ENCODE results near the gene PAGR1.
A peak's percentile ranks its signal among the peaks of the same experiment; 100 is the strongest.

The PAGR1 gene

DNA sequence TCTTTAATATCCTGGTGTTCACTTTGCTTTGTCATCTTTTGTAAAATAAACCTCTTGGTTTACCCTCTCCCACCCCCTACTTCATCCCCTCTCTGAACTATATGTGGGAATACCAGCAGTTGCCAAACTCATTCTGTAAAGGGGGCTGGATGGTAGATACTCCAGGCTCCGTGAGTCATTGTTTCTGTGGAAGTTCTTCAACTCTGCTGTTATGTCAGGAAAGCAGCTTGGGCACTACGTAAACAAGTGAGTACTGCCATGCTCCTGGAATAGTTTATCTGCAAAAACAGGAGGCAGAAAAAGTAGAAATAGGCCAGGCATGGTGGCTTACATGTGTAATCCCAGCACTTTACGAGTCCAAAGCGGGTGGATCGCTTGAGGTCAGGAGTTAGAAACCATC lies 21.9 kb downstream of the PAGR1 start:
- DNase-seq (ENCODE audit: low spot score) = no peak

GRCh38 chr16:29839822-29840221 lies 23.9 kb downstream of the PAGR1 start:
- no peak for DNase-seq (ENCODE audit: low spot score)

GRCh38 chr16:29840240-29840639 lies 24.3 kb downstream of the PAGR1 start:
- no peak for DNase-seq (ENCODE audit: low spot score)

DNA sequence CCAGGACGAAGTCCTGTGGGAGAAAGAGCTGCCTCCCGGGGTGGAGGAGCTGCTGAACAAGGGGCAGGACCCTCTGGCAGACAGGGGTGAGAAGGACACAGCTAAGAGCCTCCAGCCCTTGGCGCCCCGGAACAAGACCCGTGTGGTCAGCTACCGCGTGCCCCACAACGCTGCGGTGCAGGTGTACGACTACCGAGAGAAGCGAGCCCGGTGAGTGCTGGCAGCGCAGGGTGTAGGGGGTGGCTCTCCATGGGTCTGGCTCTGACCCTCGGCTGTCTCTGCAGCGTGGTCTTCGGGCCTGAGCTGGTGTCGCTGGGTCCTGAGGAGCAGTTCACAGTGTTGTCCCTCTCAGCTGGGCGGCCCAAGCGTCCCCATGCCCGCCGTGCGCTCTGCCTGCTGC lies 25.7 kb downstream of the PAGR1 start:
- DNase-seq (ENCODE audit: low spot score) = no peak

DNA sequence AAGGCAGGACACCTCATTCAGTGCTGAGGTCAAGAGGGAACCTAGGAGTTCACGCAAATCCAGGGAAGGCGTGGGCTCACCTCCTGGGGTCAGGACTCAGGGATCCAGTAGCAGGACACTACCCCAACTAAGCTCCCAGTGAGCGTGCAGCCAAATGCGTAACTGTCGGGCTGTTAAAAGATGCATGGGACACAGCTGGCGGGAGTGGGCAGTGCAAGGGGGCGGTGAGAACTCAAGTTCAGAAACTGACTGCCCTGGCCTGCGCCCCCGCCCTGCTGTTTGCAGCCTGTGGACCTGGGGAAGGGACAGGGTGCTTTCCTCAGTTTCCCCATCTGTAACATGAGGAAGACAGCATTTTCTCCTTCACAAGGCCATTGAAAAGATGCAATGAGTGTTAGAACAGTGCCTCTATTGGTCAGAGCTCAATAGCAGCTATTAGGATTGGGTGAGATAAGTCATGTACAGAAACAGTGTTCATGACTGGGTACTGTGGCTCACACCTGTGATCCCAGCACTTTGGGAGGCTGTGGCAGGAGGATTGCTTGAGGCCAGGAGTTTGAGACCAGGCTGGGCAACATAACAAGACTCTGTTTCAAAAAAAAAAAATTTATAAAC lies 26.9 kb downstream of the PAGR1 start:
- no peak for DNase-seq (ENCODE audit: low spot score)

DNA sequence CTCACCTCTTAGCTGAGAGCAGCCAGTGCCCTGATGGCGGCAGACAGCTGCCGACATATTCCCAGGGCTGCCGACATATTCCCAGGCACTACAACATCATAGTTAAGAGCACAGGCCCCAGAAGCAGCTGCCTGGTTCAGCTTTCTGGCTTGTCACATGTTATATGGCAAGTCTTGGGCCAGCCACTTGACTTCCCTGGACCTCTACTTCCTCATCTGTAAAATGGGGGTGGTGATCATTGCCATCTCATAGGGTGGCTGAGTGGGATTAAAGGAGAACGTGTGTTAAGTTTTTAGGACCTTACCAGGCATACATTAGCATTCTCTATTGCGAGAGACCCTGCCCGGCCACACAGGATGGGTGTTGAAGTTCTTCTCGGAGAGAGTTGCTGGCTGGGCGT lies 28.0 kb downstream of the PAGR1 start:
- DNase-seq (ENCODE audit: low spot score) = no peak

DNA sequence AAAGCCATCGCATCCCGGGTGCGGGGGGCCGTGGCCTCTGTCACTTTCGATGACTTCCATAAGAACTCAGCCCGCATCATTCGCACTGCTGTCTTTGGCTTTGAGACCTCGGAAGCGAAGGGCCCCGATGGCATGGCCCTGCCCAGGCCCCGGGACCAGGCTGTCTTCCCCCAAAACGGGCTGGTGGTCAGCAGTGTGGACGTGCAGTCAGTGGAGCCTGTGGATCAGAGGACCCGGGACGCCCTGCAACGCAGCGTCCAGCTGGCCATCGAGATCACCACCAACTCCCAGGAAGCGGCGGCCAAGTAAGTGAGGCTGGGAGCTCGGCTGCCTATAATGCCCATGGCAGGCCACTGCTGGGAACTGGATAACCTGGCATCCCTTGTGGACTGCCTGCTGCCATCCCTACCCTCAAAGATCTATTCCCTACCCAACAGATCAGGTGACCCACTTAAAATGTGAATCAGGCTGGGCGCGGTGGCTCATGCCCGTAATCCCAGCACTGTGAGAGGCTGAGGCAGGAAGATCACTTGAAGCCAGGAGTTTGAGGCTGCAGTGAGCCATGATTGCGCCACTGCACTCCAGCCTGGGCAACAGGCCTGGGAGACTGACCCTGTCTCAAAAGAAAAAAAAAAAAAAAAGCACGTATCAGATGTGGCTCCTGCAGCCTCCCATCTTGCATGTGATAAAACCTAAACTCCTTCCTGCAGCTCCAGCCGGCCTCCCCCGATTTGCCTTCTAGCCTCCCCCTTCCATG lies 28.8 kb downstream of the PAGR1 start:
- no peak for DNase-seq (ENCODE audit: low spot score)

GRCh38 chr16:29845656-29846055 lies 29.7 kb downstream of the PAGR1 start:
- DNase-seq (ENCODE audit: low spot score) = no peak

- DNase-seq (ENCODE audit: low spot score) = no peak
These were observed 32.7 kb downstream of the PAGR1 start for GRCh38 chr16:29848420-29849297.

DNA sequence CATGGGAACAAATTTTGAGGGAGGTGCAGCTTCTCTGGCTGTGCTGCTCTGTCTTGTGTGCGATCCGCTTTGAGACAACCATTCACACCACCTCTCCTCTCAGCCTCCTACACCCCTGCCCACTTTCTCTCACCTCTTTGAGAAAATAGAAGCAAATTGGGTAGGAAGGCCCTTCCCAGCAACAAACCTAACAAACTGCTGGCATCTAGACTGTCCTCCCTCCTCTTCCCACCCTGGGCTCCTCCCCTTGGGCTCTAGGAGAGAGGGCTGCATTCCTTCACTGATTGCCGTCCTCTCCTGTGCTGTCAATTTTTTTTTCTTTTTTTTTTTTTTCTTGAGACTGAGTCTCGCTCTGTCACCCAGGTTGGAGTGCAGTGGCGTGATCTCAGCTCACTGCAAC lies 33.6 kb downstream of the PAGR1 start:
- DNase-seq (ENCODE audit: low spot score) = no peak

GRCh38 chr16:29850998-29851397 lies 35.0 kb downstream of the PAGR1 start:
- DNase-seq (ENCODE audit: low spot score) = no peak

DNA sequence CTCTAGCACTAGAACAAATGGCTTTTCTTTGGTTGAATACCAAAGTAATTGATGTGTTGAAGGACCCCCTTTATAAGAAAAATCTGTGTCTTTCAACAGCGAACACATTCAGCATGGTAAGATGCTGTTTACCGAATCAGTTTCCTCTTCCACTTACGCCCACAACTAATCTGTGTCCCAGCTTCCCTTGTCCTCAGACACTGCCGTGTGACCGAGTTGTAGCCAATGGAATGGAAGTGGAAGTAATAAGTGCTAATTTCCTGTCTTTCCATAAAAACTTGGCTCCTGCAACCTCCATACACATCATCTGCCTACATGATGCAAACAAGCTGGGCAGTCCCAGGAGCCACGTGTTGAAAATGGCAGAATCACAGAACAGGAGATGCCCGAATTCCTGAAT lies 36.7 kb downstream of the PAGR1 start:
- no peak for DNase-seq (ENCODE audit: low spot score)

DNA sequence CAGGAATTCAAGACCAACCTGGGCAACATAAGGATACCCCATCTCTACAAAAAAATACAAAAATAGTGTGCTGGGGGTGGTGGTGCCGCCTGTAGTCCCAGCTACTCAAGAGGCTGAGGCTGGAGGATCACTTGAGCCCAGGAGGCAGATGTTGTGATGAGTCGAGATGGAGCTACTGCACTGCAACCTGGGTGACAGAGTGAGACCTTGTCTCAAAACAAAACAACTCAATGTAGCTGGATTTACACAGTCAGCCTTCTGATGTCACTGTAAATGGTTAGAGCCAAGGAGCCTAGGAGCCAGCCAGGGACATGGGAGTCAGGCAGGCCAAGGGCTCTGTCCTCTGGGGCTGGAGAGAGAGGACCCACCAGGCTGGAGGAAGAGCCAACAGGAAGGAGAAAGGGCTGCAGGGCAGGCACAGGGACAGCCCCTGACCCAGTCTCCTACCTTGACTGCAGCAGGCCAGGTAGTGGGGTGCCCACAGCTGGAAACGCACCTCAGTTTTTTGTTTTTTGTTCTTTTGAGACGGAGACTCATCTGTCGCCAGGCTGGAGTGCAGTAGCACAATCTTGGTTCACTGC lies 38.7 kb downstream of the PAGR1 start:
- DNase-seq (ENCODE audit: low spot score) = no peak

DNA sequence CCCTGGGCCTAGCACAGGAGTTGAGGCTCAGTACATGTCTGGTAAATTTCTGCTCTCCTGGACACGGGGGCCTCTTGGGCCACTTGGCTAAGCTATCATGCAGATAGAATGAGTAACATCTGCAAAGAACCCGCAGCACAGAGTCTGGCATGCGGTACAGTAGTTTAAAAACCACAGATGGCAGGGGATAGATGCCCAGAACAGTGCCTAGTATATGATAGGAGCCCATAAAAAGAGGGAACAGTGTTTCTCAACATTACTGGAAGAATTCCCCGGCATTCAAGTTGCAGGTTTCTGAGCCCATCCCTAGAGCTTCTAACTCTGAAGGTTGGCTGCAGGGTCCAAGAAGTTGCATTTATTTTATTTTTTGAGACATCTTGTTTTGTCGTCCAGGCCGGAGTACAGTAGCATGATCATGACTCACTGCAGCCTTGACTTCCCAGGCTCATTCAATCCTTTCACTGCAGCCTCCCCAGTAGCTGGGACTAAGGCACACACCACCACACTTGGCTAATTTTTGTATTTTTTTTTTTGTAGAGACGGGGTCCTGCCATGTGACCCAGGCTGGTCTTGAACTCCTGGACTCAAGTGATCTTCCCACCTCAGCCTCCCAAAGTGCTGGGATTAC lies 41.3 kb downstream of the PAGR1 start:
- DNase-seq (ENCODE audit: low spot score) = no peak

- DNase-seq (ENCODE audit: low spot score) = no peak
These were observed 42.3 kb downstream of the PAGR1 start for GRCh38 chr16:29858149-29858849.

DNA sequence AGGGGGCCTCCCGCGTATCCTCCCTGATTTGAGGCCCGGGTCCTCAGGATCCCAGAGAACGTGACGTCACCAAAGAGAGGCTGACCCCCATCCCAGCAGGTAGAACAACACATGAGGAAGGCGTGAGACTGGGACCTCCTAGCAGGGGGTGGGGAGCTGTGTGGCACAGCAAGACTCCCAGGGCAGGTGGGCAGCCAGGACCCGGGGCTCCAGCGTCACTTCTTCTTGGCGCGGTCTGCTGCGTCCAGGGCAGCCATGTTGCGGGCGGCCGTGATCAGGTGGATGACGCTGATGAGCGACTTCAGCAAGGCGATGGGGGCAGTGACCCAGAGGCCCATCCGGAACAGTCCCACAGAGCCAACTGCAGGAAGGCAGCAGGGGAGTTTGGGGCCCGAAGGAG lies 43.0 kb downstream of the PAGR1 start:
- DNase-seq (ENCODE audit: low spot score) = no peak

GRCh38 chr16:29860218-29860617 lies 44.3 kb downstream of the PAGR1 start:
- DNase-seq (ENCODE audit: low spot score) = no peak

DNA sequence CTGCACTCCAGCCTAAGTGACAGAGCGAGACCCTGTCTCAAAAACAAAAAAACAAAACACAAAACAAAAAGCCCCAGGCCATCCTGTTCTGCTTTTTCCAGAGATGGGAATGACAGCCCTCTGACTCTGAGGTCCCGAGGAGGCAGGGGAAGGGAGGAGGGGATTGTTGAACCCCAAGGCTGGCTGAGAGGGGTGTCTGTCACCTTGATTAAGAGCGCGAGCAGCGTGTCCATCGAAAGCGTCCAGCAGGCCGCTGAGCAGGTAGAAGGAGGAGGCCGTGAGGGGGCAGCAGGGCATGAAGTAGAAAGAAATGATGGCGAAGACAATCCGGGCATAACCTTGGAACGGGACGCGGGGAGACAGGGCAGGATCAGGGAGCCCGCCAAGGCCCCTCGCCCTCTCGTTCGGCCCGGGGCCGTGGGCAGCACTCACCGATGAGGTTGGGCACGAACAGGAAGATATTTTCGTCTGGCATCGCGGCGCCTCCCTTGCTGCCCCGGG lies 46.5 kb downstream of the PAGR1 start:
- DNase-seq (ENCODE audit: low spot score) = no peak

GRCh38 chr16:29862884-29863668 lies 47.1 kb downstream of the PAGR1 start, which contains the start of gene CDIPT:
CDIPT (minus strand) TSS chr16:29863226; CDS start chr16:29862857, 369 bp downstream.
- peak; percentile 89 for DNase-seq (ENCODE audit: low spot score)

- no peak for DNase-seq (ENCODE audit: low spot score)
These were observed 47.7 kb downstream of the PAGR1 start for GRCh38 chr16:29863669-29863984.
